CD14-positive monocyte (primary cell): ENCODE results near the gene MTUS2. TPM values are rescaled to one million over a fixed set of nuclear protein-coding genes. Genes with fewer than 3 reads are reported as not detected.

ENCODE experiments used
- DNase-seq, 3 donors: peaks; one replicate each; pipeline ENCODE4 v3.0.0-alpha.2; 2011 to 2022
- H2AFZ ChIP-seq: 2 replicates; pipeline ENCODE4 v1.6.0; 2012; ENCODE audit warnings: mild to moderate bottlenecking, low read depth, low read length, inconsistent platforms; ENCODE audit not compliant: insufficient read depth, poor library complexity, severe bottlenecking
- H3K27ac ChIP-seq, 2 donors: 1 replicate in 1 of 2; 2 replicates in 1 of 2; pipeline ENCODE4 v1.5.1; 2012 to 2013; ENCODE audit warnings: low read length in 2 of 2, control low read depth in 1 of 2, inconsistent platforms in 1 of 2, low read depth in 1 of 2, mild to moderate bottlenecking in 1 of 2
- H3K27me3 ChIP-seq, 2 donors: one replicate each; pipeline versions ENCODE4 v1.6.0 to v1.6.1; 2011 to 2013; ENCODE audit warnings: low read length in 2 of 2; ENCODE audit not compliant: control insufficient read depth in 2 of 2, insufficient read depth in 2 of 2
- H3K36me3 ChIP-seq, 2 donors: replicated peaks in 1 of 2; 1 replicate in 1 of 2; 2 replicates in 1 of 2; pipeline versions ENCODE4 v1.5.1 to v1.6.1; 2012 to 2013; ENCODE audit warnings: low read length in 2 of 2, control low read depth in 1 of 2, inconsistent platforms in 1 of 2, mild to moderate bottlenecking in 1 of 2; ENCODE audit not compliant: insufficient read depth in 2 of 2, control insufficient read depth in 1 of 2
- H3K4me1 ChIP-seq, 2 donors: 1 replicate in 1 of 2; 2 replicates in 1 of 2; pipeline versions ENCODE4 v1.5.1 to v1.6.1; 2012 to 2013; ENCODE audit warnings: low read length in 2 of 2, control low read depth in 1 of 2, inconsistent platforms in 1 of 2, mild to moderate bottlenecking in 1 of 2, moderate library complexity in 1 of 2; ENCODE audit not compliant: insufficient read depth in 2 of 2, control insufficient read depth in 1 of 2
- H3K4me2 ChIP-seq: replicated peaks from 2 replicates; pipeline ENCODE3; 2012; ENCODE audit warnings: low read length, moderate library complexity, mild to moderate bottlenecking; ENCODE audit not compliant: poor library complexity, severe bottlenecking; ENCODE audit errors: extremely low read depth
- H3K4me3 ChIP-seq, 3 experiments: fragments of 200-600 bp in 1 of 3; sonication (generic) in 1 of 3; replicated peaks in 1 of 3; 1 replicate in 2 of 3; 2 replicates in 1 of 3; pipeline ENCODE4 v1.5.1; 2011 to 2013; ENCODE audit warnings: low read length in 3 of 3, mild to moderate bottlenecking in 3 of 3, control low read depth in 2 of 3, low read depth in 2 of 3, inconsistent platforms in 1 of 3, moderate library complexity in 1 of 3
- H3K79me2 ChIP-seq: 2 replicates; pipeline ENCODE4 v1.6.0; 2012; ENCODE audit warnings: mild to moderate bottlenecking, control low read depth, inconsistent platforms, low read length, moderate library complexity; ENCODE audit not compliant: insufficient read depth
- H3K9ac ChIP-seq: 2 replicates; pipeline ENCODE4 v1.6.0; 2017; ENCODE audit warnings: low read length, mild to moderate bottlenecking; ENCODE audit not compliant: insufficient read depth, poor library complexity, severe bottlenecking
- H3K9me3 ChIP-seq, 2 donors: replicated peaks in 1 of 2; 1 replicate in 1 of 2; 2 replicates in 1 of 2; pipeline versions ENCODE4 v1.5.1 to v1.6.1; 2012 to 2013; ENCODE audit warnings: low read length in 2 of 2, control low read depth in 1 of 2; ENCODE audit not compliant: control insufficient read depth in 1 of 2, insufficient read depth in 1 of 2
- H4K20me1 ChIP-seq: 2 replicates; pipeline ENCODE4 v1.6.0; 2012; ENCODE audit warnings: mild to moderate bottlenecking, low read length, control low read depth, moderate library complexity; ENCODE audit not compliant: insufficient read depth
- H3K27ac Mint-ChIP-seq, 7 donors: one replicate each; pipeline ENCODE4 v1.8.0; 2020; ENCODE audit warnings: mild to moderate bottlenecking in 7 of 7, mixed read lengths in 7 of 7, moderate library complexity in 6 of 7, inconsistent platforms in 2 of 7
- H3K27me3 Mint-ChIP-seq, 3 donors: one replicate each; pipeline ENCODE4 v1.8.0; 2021 to 2022; ENCODE audit warnings: low read depth in 3 of 3, mild to moderate bottlenecking in 3 of 3, mixed read lengths in 3 of 3, moderate library complexity in 3 of 3, inconsistent platforms in 1 of 3
- H3K36me3 Mint-ChIP-seq, 2 donors: one replicate each; pipeline ENCODE4 v1.8.0; 2020; ENCODE audit warnings: mixed read lengths in 2 of 2, inconsistent platforms in 1 of 2, mild to moderate bottlenecking in 1 of 2
- H3K4me1 Mint-ChIP-seq: one replicate; pipeline ENCODE4 v1.8.0; 2020; ENCODE audit warnings: mild to moderate bottlenecking, mixed read lengths
- H3K4me3 Mint-ChIP-seq, 2 donors: one replicate each; pipeline ENCODE4 v1.8.0; 2020; ENCODE audit warnings: mild to moderate bottlenecking in 2 of 2, mixed read lengths in 2 of 2, moderate library complexity in 1 of 2
- H3K9me3 Mint-ChIP-seq, 7 donors: one replicate each; pipeline ENCODE4 v1.8.0; 2020 to 2022; ENCODE audit warnings: mixed read lengths in 7 of 7, mild to moderate bottlenecking in 6 of 7, moderate library complexity in 6 of 7, inconsistent platforms in 2 of 7
- WGBS: methylation state at CpG from one replicate; pipeline ENCODE4 v1.1.5; 2013; ENCODE audit warnings: missing lambda C conversion rate; ENCODE audit not compliant: insufficient coverage; 5-methylcytosine and 5-hydroxymethylcytosine counted together
- intact Hi-C, 2 donors: fragments of 100-400 bp; cut with micrococcal nuclease; formaldehyde crosslinking; loops; one replicate each; pipeline versions ENCODE4 v1.15.0 to v1.15.1; 2023
- polyA plus RNA-seq, 3 donors: library from polyadenylated mRNA; depleted of rRNA in 1 of 3; unstranded in 2 of 3; stranded (reverse) in 1 of 3; fragments of 300-500 nt in 2 of 3; fragments of >200 nt in 1 of 3; fragmentation: Illumina TruSeq in 2 of 3; gene quantifications; 1 replicate in 2 of 3; 2 replicates in 1 of 3; pipeline ENCODE4 v1.2.3, GENCODE V29; 2012 to 2021
- TF ChIP-seq, protein P1 (sequence below): fragments of 200-600 bp; IDR thresholded peaks from one replicate; pipeline ENCODE4 v1.8.0; 2022; ENCODE audit warnings: antibody characterized with exemption, mild to moderate bottlenecking

Gene MTUS2
- polyA plus RNA-seq, 3 donors: 0.04 TPM; not detected in 2

DNA sequence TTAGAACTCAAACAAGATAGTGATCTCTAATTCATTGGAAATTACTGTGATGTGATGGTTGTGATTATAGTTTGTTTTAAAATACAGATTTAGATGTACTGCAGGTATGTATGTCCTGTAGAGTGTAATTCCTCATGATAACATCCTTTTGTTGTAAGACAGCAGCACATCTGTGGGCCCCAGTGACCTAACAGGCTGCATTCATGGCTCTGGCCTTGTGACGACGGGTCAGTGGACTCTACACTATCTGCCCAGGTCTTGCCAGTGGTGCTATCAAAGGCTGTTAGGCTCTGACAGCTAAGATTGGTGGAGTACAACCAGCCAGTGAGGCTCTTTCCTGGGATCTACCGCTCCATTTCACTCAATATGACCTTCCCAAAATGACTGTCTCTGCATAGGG is 158.4 kb downstream of the MTUS2 start:
- WGBS: 96% methylated on average over 3 of the region's 3 CpGs

DNA sequence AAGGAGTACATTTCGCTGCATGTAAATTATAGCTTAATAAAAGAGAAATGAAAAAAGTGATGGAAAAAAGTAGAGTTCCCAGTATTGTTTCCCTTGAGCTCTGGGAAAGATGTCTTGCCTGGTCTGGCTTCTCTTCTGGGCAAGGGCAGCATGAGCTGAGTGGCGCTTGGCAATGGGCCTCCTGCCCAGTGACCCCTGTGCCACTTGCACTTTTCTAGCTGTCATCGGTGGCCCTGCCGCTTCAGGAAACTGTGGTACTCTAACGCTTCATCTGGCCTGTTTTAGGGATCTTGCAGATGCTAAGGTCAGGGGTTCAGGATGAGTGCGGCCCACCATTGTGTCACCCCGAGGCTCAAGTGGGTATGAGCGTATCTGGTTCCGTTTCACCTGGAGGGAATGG is 161.4 kb downstream of the MTUS2 start:
- H3K4me1 Mint-ChIP-seq: no peaks in the 10 kb centered on the region
- Histone ChIP-seq H3K9ac (no peak overlapping the region), H3K4me1 (no peaks in the 10 kb centered on the region), H3K79me2 (no peaks in the 10 kb centered on the region), H3K9me3 (no peaks in the 10 kb centered on the region), H2AFZ (no peak overlapping the region), H3K27me3 (no peaks in the 10 kb centered on the region), H3K4me2 (no peak overlapping the region), H3K36me3 (no peaks in the 10 kb centered on the region), H3K4me3 (no peak overlapping the region), H4K20me1 (no peaks in the 10 kb centered on the region), H3K27ac (no peak overlapping the region)
- no peak for DNase-seq
- H3K27ac Mint-ChIP-seq: no peak overlapping the region
- TF ChIP-seq, protein P1, sequence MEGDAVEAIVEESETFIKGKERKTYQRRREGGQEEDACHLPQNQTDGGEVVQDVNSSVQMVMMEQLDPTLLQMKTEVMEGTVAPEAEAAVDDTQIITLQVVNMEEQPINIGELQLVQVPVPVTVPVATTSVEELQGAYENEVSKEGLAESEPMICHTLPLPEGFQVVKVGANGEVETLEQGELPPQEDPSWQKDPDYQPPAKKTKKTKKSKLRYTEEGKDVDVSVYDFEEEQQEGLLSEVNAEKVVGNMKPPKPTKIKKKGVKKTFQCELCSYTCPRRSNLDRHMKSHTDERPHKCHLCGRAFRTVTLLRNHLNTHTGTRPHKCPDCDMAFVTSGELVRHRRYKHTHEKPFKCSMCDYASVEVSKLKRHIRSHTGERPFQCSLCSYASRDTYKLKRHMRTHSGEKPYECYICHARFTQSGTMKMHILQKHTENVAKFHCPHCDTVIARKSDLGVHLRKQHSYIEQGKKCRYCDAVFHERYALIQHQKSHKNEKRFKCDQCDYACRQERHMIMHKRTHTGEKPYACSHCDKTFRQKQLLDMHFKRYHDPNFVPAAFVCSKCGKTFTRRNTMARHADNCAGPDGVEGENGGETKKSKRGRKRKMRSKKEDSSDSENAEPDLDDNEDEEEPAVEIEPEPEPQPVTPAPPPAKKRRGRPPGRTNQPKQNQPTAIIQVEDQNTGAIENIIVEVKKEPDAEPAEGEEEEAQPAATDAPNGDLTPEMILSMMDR: no peak
- intact Hi-C loops: no loop called here
- H3K27me3 Mint-ChIP-seq: peaks cover 0 to 3% (median 2%) of the 10 kb centered on the region in 3 donors
- 95% methylated on average over 8 of the region's 9 CpGs for WGBS
- no peak overlapping the region for H3K4me3 Mint-ChIP-seq
- peaks cover 0 to 3% (median 0%) of the 10 kb centered on the region in 7 donors for H3K9me3 Mint-ChIP-seq
- no peaks in the 10 kb centered on the region for H3K36me3 Mint-ChIP-seq

More for the DNA sequence above, 158.4 kb downstream of the MTUS2 start:
- Histone ChIP-seq H3K27ac (no peak overlapping the region), H3K4me3 (no peak overlapping the region), H3K36me3 (no peaks in the 10 kb centered on the region), H3K9ac (no peak overlapping the region), H3K27me3 (no peaks in the 10 kb centered on the region), H3K9me3 (no peaks in the 10 kb centered on the region), H4K20me1 (no peaks in the 10 kb centered on the region), H3K79me2 (no peaks in the 10 kb centered on the region), H3K4me2 (no peak overlapping the region), H3K4me1 (no peaks in the 10 kb centered on the region), H2AFZ (no peak overlapping the region)
- no peaks in the 10 kb centered on the region for H3K36me3 Mint-ChIP-seq
- TF ChIP-seq, protein P1: no peak
- intact Hi-C loops: no loop called here
- peaks cover 0 to 5% (median 2%) of the 10 kb centered on the region in 3 donors for H3K27me3 Mint-ChIP-seq
- H3K27ac Mint-ChIP-seq: no peak overlapping the region
- peaks cover 0 to 4% (median 1%) of the 10 kb centered on the region in 7 donors for H3K9me3 Mint-ChIP-seq
- no peaks in the 10 kb centered on the region for H3K4me1 Mint-ChIP-seq
- DNase-seq: no peak
- H3K4me3 Mint-ChIP-seq: no peak overlapping the region
